Activated CD8-positive, alpha-beta memory T cell treated with anti-CD3 and anti-CD28 coated beads, Interleukin-2, amount 50 U/mL, for 24 hours (primary cell): ENCODE results near the gene CCDC141.

Experiments used
- DNase-seq: peaks from one replicate; pipeline ENCODE4 v3.0.0-alpha.2; 2020; ENCODE audit errors: extremely low read depth

Gene CCDC141

DNA sequence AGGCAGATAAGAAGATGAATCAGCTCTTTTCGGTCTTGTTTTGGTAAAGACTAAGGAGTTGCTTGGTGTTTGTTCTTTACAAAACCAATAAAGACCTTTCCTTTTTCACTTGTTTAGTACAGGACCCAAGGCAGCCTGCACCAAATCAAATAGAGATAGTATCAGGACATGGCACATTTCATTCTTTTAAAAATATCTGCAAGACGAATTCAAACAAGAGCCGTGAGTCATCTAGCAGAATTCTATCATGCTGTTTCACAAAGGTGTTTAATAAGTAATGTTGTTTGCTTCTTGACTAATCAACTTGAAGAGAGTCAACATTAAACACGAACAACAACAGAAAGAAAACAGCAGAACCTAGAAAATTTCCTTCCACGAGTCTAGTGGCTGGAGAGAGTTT lies 139.9 kb downstream of the CCDC141 start:
- DNase-seq: no peak

DNA sequence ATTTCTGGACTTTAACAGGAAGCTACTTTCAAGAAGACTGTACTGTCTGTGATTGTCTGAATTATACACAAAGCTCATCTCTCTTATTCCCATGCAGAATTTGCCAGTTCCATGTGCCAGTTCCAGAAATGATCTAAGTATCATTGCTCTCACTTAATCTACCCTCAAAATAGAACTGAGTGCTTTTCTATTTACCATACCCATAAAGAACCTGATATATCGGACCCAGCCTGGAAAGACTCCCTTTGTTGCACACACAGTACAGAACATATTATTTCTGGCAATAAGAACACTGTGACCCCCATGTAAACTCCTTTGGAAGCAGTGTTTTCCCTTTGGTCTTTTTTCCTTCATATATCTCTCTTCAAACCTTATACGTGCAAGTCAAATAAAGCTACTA lies 140.4 kb downstream of the CCDC141 start:
- no peak for DNase-seq

DNA sequence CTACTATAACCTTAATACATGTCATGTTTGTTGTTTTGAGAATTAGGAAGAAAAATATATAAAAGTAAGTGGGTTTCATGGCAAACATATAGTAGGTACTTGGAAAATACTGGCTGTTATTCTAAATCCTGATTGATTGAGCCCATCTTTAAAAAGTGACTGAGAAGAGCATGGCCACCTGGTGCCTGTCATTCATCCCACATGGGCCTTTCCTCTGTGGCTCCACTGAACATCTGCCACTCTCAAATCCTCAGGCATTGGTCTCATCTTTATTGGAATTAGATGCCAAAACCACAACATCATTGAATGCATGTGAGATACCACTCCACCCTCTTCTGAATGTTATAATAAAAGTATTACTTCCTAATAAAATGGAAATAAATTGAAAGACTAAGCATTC lies 141.1 kb downstream of the CCDC141 start:
- DNase-seq: no peak

DNA sequence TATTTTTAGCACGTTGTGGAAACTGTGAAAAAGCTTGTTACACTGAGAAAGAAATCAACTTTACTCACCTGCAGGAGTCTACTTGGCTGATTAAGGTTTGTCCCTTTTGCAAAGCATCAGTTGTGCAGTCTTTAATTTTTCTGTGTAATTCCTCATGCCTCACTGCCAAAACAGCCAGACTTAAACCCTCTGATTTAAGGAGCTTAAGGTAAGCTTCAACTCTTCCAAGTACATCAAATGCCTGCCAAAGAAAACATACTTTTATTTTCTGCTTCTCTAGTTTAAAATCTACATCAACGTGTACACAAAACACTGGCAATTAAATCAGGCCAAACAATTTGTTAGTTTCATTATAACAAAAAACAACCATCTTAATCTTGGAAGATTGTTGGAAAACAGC lies 144.7 kb downstream of the CCDC141 start:
- no peak for DNase-seq

DNA sequence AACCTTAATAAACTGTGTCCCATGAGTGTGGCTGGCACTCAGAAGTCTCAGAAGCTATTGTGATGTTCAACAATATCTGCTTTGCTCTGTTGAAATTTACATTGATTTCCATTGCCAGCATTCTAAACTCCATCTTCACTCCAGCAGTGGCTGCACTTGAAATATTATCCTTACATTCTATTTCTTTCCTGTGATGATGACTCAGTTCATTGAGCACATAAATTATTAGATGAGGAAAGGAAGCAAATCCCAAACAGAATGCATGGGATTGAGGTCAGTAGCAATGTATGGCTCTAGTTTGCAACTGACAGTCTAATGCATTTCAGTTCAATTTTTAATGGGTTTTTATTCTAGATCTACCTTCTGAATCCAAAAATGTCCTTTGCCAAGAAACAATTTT lies 150.3 kb downstream of the CCDC141 start:
- DNase-seq: no peak

DNA sequence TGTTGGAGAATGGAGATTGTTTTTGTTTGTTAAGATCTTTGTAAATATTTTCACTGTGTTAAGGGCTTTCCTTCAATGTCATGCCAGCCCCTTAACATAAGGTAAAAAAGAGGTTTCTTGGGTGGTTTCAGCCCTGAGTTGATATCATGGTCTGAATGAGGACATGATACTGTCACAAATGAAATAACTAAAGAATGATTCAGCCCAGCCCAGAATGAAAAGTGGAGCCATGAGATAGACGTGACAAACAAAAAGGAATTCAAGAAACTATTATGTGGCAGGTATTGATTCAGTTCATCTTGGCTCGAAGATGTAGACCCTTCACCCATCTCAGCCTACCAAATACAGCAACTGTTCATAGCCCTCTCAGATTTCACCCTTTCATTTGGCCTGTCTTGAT lies 154.1 kb downstream of the CCDC141 start:
- no peak for DNase-seq

DNA sequence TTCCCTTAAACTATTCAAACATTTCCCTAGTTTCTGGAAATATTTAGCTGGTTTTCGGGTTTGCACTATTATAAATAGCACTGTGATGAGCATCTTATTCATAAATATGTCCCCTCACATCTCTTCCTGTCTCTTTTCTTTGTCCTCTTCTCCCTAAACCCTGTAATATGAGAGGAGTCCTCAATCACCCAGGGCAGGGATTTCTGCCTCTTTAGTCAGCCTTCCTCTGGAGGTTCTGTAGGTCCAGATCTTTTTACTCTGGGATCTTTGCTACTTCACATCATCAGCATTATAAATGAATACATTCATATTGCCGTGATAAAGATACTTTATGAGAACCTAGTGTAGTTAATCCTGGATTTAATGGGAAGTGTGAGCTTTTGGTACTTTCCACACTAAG lies 154.8 kb downstream of the CCDC141 start:
- DNase-seq: no peak

DNA sequence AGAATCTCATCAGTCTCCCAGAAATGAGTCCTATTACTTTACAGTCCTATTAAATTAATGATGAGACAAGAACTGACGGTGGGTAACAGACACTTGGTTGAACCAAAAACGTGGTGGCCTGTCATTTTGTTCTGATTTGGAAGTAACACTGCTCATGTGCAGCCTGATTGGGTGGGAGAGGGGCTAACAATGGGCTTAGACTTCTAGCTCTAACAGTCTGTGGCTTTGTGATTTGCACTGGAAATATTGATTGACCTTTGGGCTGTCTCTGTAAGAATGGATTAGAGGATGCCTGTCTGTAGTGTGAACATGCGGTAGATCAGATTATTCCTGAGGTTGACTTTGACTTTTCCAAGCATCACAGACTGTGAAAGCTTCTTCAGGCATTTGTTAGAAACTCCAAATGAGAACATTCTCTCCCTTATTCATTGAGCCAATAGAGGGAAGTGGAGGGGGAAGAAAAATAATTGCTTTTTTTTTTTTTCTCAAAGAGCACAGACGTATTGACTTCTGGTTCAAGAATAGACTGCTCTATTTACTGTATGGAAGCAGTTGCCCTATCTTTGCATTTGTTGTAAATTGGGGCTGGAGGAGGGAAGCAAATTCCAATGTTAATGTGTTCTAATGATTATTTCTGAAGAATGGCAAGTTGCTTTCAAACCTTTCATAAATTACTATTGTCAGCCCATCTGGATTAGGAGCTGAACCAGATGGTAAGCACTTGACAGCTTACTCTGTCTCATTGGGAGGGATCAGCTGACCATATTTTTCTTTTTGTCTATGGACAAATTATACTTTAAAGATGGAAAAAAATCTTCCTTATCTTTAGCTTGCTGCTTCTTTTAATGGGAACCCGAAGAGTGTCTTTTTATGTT lies 156.9 kb downstream of the CCDC141 start:
- no peak for DNase-seq

DNA sequence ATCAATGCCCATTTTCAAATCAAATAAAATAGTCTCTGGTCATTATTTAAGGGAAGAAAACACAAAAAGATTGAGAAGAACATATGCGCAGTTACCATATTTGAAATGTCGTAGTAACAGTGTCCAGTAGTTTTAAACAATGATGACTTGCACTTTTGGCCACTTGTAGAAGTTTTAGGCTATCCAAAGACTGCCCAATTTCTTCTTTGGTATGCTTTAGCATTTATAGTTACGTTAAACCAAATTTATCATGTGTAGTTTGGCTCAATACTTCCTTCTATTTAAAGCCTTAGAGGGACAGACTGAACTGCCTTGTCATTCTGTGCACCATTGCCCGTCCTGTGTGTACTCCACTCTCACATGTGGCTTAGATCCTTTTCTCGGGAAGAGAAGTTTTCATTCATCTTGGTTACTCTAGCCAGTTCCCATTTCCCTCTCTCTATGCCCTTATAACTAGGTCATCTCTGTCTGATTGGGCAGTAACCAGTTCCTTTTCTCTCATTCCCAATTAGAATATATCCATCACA lies 157.9 kb downstream of the CCDC141 start:
- DNase-seq: no peak

DNA sequence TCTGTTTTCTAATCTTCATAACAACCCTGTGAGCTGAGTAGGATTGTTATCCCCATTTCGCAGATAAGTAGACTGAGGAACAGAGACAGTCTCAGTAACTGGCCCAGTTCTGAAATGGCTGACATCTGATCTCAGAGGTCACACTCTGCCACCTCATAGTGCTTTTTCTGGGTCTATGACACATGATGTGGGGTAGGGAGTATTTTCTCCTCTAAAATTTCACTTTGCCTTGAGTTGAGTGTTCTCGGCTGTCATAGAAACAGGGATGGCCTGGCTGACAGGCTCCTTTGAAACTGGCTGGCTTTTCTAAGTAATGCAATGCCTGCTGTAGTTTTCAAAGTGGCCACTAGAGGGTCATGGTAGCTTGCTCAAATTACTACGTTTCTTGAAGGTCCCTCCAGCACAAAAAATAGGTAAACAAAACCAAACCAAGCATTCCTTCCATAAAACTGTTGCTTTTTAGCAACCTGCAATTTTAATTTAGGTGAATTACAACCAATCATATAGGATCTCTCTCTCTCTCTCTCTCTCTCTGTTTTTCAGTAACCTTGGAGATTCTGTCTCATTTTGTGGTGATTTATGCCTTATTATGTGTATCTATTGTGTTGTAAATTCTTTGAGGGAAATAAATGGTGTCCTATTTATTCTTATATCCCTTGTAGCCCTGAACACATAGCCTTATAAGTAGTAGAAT lies 158.5 kb downstream of the CCDC141 start:
- DNase-seq: peak; percentile 39

DNA sequence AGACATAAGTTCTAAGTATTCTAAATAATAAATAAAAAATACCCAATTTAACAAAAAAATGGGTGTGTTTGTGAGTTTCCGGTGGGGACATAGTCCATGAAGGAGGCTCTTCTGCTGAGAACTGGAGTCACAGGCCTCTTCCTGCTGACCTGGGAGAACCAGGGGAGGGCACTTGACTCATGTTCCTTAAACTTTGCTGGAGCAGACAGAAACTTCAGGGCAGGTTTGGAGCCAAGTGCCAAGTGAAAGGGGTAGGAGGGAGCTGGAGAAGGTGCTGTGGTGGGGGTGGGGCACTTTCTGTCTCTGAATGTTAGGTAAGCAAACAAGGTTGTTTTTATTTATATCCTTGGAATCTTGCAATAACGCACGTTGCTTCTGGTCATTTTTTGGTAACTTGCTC lies 163.9 kb downstream of the CCDC141 start:
- DNase-seq: no peak

DNA sequence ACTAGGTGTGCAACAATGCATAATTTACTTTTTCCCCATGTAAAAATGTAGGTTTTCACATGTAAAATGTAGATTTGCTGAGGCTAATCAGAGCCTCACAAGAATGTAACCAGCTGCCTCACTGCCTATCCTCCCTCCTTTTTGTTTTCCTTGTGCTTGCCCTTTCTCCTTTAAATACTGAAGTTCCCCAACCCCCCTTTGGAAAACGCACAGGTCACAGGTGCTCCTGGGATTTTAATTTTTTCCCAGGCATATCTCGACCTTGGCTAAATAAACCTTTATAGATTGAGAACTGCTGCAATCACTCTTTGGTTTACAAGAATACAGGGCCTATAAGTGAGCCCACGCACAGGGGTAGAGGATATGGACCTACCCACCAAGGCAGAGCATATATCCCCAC lies 165.5 kb downstream of the CCDC141 start:
- DNase-seq: no peak

DNA sequence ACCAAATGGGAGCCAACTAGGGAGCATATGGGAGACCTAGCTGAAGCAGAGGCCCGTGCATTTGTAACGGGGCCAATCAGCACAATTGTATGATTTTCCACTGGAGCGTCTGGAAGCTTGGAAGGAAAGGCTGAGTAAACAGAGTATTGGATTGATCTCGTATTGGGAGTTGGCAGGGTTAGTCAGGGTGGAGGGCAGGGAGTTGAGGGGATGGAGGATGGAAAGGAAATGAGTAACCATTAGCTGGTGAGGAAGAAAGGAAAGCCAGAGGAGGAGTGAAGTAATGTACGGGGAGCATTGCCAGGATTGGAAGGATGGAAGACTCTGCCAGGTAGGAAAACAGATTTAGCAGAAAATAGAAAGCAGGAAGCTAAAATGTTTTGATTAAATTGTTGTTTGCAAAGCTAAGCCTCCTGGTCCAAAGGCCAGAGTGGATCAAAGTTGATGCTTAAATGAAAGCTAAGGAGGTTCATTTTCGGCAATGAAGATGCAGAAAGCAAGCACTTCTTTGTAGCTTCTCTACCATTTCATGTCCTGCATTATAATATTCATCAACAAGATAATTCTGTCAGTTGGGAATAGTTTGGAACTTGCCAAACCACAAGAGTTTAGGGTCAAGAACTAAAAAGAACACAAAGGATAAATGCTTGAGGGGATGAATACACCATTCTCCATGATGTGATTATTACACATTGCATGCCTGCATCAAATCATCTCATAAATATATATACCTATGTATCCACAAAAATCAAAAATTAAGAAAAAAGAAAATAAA lies 167.1 kb downstream of the CCDC141 start:
- DNase-seq: no peak

DNA sequence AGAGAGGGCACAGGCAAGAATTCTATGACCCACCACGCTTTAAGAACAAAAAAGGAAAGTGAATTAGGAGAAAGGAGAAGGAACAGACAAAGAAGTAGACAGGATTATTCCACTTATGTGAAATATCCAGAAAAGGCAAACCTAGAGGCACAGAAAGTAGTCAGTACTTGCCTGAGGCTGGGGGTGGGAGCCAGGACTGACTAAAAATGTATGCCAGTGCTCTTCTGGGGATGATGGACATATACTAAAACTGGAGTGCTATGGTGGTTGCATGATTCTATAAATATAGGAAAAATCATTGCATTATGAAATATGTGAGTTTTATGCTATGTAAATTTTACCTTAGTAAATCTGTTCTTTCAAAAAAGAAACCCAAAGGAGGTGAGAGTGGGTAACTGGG lies 168.9 kb downstream of the CCDC141 start:
- no peak for DNase-seq

DNA sequence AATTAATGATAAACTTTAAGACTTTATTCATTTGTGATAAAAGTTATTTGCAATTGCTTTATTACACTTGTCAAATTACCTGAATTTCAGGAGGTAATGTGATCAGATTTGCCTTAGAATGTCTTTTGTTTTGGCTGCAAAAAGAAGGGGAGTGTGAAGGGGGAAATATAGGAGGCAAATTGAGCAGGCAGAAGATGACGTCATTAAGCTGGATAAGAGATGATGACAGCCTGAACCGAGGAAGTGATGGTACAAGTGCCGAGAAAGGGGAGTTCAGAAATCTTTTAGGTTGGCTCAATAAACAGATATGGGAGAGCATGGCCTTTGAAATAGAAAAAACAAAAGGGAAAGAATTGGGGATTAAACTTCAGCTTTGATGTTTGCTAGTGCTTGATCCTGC lies 169.7 kb downstream of the CCDC141 start:
- no peak for DNase-seq

DNA sequence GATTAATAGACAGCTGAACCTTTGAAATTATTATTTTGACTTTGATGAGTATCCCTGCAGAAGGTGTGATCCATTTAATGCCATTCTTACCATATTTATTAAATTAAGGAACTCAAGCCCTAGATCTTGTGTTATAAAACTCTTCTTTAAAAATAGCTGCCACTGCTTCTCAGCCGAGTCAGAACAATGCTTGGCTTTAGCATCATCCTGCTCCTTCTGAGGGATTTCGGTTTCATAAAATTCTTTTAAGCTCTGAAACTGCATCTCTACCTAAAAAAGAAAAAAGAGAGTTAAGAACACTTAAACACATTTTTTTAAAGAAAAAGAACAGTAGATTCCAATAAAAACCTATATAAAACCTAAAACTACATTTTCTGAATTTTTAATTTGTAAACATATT lies 172.1 kb downstream of the CCDC141 start:
- no peak for DNase-seq

DNA sequence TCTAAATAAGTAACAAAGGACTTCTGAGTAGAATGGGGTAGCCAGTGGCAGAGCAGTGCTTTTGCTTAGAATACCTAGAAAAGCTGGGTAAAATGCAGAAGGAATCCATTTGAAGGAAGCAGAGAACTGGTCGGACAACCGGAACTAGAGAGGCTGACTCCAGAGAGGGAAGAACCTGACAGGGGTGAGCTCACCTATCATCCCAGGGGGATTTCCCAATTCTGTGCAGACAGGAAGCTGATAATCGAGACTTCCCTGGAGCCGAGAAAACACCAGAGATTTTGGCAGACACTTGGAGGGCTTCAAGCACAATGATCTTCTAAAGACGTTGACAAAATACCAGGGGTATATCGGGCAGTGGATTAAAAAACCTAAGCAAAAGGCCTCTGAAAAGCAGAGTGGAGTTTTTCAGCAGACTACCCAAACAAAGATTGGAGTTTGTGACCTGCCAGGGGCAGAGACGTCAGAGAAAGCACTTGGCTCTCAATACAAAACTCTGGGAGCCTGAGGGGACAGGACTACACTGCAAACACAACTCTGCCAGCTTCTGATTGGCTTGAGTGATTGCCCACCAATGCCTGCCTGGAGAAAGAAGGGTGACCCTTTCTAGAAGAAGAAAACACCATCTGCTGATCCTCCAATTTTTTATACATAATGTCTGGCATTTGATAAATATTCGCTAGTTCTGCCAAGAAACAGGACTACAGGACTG lies 175.3 kb downstream of the CCDC141 start:
- DNase-seq: no peak

DNA sequence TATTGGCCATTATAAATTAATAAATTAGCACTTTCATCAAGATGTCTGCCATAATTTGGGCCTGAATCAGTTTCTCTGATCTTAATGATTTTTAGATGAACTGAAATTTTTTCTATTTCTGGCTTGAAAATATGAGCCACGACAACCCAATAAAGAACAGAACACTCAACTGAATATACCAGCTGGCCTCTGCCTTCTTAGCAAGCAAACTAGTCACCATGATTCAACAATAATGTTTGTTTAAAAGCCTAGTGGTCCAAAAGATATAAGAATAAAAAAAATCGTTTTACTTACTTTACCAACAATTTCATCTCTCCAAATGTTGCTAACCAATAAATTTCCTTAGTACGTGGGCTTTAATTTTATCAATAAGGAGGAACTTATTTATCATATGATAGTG lies 176.0 kb downstream of the CCDC141 start:
- DNase-seq: no peak

DNA sequence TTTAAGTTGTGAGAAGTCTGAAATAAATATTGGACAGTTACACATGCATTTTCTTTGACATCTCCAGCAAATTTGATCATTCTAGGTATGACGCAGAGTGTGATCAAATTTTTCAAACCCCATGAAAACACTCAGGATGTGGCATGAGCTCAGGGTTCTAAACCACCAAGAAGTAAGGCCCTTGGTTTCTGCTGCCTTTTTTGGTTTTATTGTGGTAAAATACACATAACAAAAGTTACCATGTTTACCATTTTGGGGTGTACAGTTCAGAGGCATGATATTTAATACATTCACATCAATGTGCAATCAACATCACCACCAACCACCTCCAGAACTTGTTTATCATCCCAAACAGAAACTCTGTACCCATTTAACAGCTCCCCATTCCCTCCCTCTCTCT lies 178.4 kb downstream of the CCDC141 start:
- no peak for DNase-seq

DNA sequence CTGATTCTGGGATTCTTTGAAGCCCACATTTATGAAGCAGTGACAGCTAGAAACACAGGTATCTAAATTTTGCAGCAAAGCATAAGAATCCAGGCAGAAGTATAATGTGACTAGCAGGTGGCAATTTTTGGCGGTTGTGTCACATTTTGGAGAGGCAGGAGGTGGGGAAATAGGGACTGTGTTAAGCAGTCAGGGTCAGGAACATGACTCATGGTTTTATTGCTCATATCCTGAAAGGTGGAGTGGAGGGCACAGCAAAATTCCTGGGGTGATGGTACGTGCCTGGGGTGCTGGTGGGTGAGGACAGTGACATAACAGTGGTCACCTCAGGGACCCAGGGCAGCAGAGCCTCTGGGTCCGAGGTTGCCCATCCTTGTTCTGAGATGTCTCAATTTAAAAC lies 179.2 kb downstream of the CCDC141 start:
- DNase-seq: no peak

DNA sequence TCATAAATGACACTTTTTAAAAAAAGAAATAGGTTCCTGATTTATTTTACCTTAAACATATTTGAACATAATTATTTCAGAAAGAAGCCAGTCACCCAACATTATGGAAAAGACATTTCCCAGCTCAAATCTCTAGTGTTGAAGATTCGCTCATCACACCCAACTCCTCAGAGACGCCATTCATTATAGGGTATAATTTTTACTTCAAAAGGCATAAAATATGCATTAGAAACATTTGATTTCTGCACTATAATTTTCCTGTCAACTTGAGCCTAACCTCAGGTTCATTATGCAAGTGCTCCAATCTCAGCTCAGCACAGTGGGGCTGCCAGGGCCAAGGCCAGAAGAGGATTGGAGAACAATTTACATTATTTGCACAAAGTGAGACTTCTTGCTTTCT lies 183.9 kb downstream of the CCDC141 start:
- no peak for DNase-seq
